Endodermal cell (in vitro differentiated cells): Measurements from ENCODE around the gene AJAP1. TPM values are rescaled to one million over a fixed set of nuclear protein-coding genes. Genes with fewer than 3 reads are reported as not detected.

Experiments used
- DNase-seq: peaks from one replicate; pipeline ENCODE4 v3.0.0-alpha.2; 2017
- H3K27ac ChIP-seq: 2 replicates; pipeline ENCODE4 v1.5.1; 2013; ENCODE audit warnings: mild to moderate bottlenecking, low read depth, low read length, moderate library complexity
- H3K27me3 ChIP-seq: 2 replicates; pipeline ENCODE4 v1.6.1; 2013; ENCODE audit warnings: mild to moderate bottlenecking, low read length, moderate library complexity; ENCODE audit not compliant: insufficient read depth, control insufficient read depth, poor library complexity, severe bottlenecking
- H3K36me3 ChIP-seq: 2 replicates; pipeline ENCODE4 v1.7.0; 2013; ENCODE audit warnings: mild to moderate bottlenecking, low read length, moderate library complexity; ENCODE audit not compliant: control insufficient read depth, insufficient read depth
- H3K4me1 ChIP-seq: one replicate; pipeline ENCODE4 v1.7.0; 2013; ENCODE audit warnings: low read length; ENCODE audit not compliant: control insufficient read depth, insufficient read depth
- H3K4me3 ChIP-seq: 2 replicates; pipeline ENCODE4 v1.5.1; 2013; ENCODE audit warnings: mild to moderate bottlenecking, low read length, moderate library complexity
- H3K9ac ChIP-seq: 2 replicates; pipeline ENCODE4 v1.6.1; 2013; ENCODE audit warnings: mild to moderate bottlenecking, low read length, moderate library complexity; ENCODE audit not compliant: poor library complexity, severe bottlenecking; ENCODE audit errors: extremely low read depth
- H3K9me3 ChIP-seq: 2 replicates; pipeline ENCODE4 v1.6.1; 2013; ENCODE audit warnings: mild to moderate bottlenecking, low read length, moderate library complexity; ENCODE audit not compliant: control insufficient read depth
- H3K27ac Mint-ChIP-seq: 2 replicates; pipeline ENCODE4 v1.8.0; 2020; ENCODE audit warnings: mixed read lengths
- H3K27me3 Mint-ChIP-seq: 2 replicates; pipeline ENCODE4 v1.8.0; 2021; ENCODE audit warnings: mild to moderate bottlenecking, mixed read lengths; ENCODE audit not compliant: insufficient read depth
- H3K36me3 Mint-ChIP-seq: 2 replicates; pipeline ENCODE4 v1.8.0; 2020; ENCODE audit warnings: low read depth, mixed read lengths
- H3K4me1 Mint-ChIP-seq: 2 replicates; pipeline ENCODE4 v1.8.0; 2020; ENCODE audit warnings: mixed read lengths
- H3K4me3 Mint-ChIP-seq: 2 replicates; pipeline ENCODE4 v1.8.0; 2020; ENCODE audit warnings: mild to moderate bottlenecking, moderate library complexity, mixed read lengths
- H3K9me3 Mint-ChIP-seq: 2 replicates; pipeline ENCODE4 v1.8.0; 2020; ENCODE audit warnings: mild to moderate bottlenecking, mixed read lengths
- CTCF ChIP-seq: fragments of 200-600 bp; sonication (generic); conservative IDR thresholded peaks from 2 replicates; pipeline ENCODE4 v1.5.0; 2021; ENCODE audit warnings: antibody characterized with exemption, mild to moderate bottlenecking
- WGBS, 2 experiments: methylation state at CpG; one replicate each; pipeline versions ENCODE4 v1.1.5 to v1.1.7; 2013; ENCODE audit warnings: missing lambda C conversion rate in 2 of 2, mixed read lengths in 1 of 2; ENCODE audit not compliant: insufficient coverage in 1 of 2, insufficient read length in 1 of 2; 5-methylcytosine and 5-hydroxymethylcytosine counted together
- total RNA-seq, 2 donors: library from RNA; stranded (reverse); fragmentation: NEBNext Ultra II Directional in 1 of 2; extraction: Animal tissue kit (Norgen Biotek cat#: 25700) in 1 of 2; gene quantifications; 2 replicates in 1 of 2; 3 replicates in 1 of 2; pipeline ENCODE4 v1.2.1, GENCODE V29; 2021

The AJAP1 gene
- total RNA-seq, 2 donors from 2014 or later, result 19.4 to 22.1 TPM

- H3K4me1 Mint-ChIP-seq, result peaks cover 3% of the 10 kb centered on the region
- Histone ChIP-seq H3K4me1 (no peaks in the 10 kb centered on the region), H3K9ac (no peak overlapping the region), H3K4me3 (no peak overlapping the region), H3K9me3 (peaks cover 32% of the 10 kb centered on the region), H3K27ac (no peak overlapping the region), H3K36me3 (peaks cover 70% of the 10 kb centered on the region), H3K27me3 (no peaks in the 10 kb centered on the region)
- no peak for DNase-seq
- peaks cover 3% of the 10 kb centered on the region for H3K27me3 Mint-ChIP-seq
- TF ChIP-seq CTCF, result no peak
- peaks cover 21% of the 10 kb centered on the region for H3K9me3 Mint-ChIP-seq
- 91 to 96% methylated on average over 19 to 21 of the region's 21 CpGs for WGBS, 2 experiments
- H3K4me3 Mint-ChIP-seq, result no peak overlapping the region
- peaks cover 64% of the 10 kb centered on the region for H3K36me3 Mint-ChIP-seq
- H3K27ac Mint-ChIP-seq, result no peak overlapping the region
These were observed 21.2 kb downstream of the AJAP1 start for GRCh38 chr1:4675454-4676186.

- Histone ChIP-seq H3K27me3 (no peaks in the 10 kb centered on the region), H3K36me3 (peaks cover 70% of the 10 kb centered on the region), H3K4me1 (no peaks in the 10 kb centered on the region), H3K27ac (no peak overlapping the region), H3K4me3 (no peak overlapping the region), H3K9me3 (peaks cover 32% of the 10 kb centered on the region), H3K9ac (no peak overlapping the region)
- Mint-ChIP-seq H3K36me3 (peaks cover 64% of the 10 kb centered on the region), H3K27ac (no peak overlapping the region), H3K4me1 (peaks cover 3% of the 10 kb centered on the region), H3K27me3 (peaks cover 3% of the 10 kb centered on the region), H3K4me3 (no peak overlapping the region), H3K9me3 (peaks cover 21% of the 10 kb centered on the region)
- DNase-seq, result no peak
- no peak for TF ChIP-seq CTCF
- WGBS, 2 experiments, result 91 to 100% methylated on average over 2 to 9 of the region's 9 CpGs
These were observed 21.8 kb downstream of the AJAP1 start for GRCh38 chr1:4676253-4676652.

GRCh38 chr1:4677608-4678007, 23.2 kb downstream of the AJAP1 start:
- no peak overlapping the region for H3K4me3 ChIP-seq
- no peak overlapping the region for H3K9ac ChIP-seq
- no peak overlapping the region for H3K4me3 Mint-ChIP-seq
- TF ChIP-seq CTCF, result no peak
- peaks cover 56% of the 10 kb centered on the region for H3K36me3 Mint-ChIP-seq
- H3K27me3 ChIP-seq, result no peaks in the 10 kb centered on the region
- no peaks in the 10 kb centered on the region for H3K4me1 ChIP-seq
- no peak overlapping the region for H3K27ac Mint-ChIP-seq
- DNase-seq, result no peak
- WGBS, 2 experiments, result 93 to 95% methylated on average over 7 of the region's 7 CpGs
- H3K36me3 ChIP-seq, result peaks cover 57% of the 10 kb centered on the region
- peaks cover 21% of the 10 kb centered on the region for H3K9me3 Mint-ChIP-seq
- H3K27me3 Mint-ChIP-seq, result peaks cover 3% of the 10 kb centered on the region
- peaks cover 32% of the 10 kb centered on the region for H3K9me3 ChIP-seq
- H3K4me1 Mint-ChIP-seq, result no peaks in the 10 kb centered on the region
- no peak overlapping the region for H3K27ac ChIP-seq
